ENCODE measurements around the gene INF2.

Gene INF2

DNA sequence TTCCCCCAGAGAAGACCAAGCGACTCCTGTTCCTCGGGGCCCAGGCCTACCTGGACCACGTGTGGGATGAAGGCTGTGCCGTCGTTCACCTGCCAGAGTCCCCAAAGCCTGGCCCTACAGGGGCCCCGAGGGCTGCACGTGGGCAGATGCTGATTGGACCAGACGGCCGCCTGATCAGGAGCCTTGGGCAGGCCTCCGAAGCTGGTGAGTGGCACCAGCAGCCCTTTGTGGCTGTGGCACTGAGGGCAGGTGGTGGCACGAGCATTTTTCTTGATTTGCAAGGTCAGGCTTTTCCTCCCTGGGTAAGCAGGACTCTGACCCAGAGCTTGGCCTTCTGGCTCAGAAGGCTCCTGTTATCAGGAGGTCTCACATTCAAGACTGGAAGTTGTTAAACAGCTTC, 66.2 kb downstream of the INF2 start:
- DNase-seq = no peak

DNA sequence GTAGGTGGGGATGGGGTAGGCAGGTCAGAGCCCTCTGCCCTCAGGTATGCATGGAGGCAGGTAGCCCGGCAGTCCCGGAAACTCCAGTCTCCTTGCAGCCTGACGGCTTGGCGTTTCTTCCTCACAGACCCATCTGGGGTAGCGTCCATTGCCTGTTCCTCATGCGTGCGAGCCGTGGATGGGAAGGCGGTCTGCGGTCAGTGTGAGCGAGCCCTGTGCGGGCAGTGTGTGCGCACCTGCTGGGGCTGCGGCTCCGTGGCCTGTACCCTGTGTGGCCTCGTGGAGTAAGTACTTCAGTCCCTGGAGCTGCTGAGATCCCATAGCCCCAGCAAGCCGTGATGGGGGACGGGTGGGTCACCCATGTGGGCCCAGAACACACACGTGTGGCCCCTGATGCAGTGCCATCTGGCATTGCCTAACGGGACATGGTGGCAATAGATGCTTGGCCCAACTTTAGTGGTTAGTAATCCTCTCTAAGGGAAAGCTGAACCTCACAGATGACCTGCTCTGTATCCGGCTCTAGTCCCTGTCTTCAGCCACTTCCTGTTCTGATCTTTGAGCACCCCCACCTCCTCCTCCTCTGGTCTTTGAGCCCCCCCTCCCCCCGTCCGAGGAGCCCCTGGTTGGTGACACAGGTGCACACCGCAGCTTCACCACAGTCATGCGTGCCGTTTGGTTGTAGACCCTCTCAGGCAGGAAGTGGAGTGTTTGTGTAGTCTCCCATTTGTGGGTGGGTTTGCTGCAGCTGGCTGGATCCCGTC, 67.2 kb downstream of the INF2 start:
- DNase-seq = no peak

DNA sequence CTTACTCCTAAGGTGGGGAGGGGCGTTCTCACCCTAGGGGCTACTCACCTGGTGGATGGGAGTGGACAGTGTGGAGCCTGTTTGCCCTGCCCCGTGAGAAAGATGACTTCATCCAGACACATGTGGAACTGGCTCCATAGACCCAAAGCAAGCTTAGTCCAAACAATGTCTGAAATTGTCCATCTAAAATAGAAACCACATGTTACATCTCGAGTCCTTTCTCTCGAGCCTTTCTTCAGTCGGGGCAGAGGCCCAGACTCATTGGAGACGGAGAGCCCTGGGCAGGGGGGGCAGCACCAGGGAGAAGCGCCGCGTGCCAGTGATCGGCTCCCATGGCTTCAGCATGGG, 67.8 kb downstream of the INF2 start:
- DNase-seq = no peak

DNA sequence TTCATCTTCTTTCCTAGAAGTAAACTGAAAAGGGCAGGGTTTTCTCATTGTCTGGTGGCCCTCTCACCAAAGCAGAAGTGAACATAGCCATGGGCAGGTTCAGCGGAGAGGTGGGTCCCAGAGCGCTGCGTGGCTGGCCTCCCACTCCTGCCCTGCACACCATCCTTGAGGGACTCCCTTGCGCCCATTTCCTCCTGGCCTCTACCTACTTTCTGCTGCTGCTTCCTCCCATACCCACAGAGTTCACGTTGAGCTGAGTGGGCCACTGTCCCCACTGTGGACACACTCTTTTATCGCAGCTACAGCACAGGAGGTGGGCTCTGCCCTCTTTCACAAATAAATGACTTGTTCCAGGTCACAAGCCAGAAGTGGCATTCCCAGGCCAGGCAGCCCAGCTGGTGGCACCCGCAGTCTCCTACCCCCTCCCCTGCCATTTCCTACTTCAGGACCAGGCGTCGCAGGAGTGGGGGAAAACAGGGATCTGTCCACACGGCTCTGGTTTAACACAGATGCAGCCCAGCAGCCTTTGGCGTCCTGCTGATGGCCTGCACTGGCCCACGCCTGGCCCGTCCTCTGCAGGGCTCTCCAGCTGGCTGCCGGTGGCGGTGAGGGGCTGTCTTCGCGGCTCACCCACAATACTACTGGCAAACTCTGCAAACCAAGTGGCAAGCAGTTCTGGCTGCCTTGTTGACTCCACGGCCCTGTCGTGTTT, 68.4 kb downstream of the INF2 start:
- DNase-seq = no peak

DNA sequence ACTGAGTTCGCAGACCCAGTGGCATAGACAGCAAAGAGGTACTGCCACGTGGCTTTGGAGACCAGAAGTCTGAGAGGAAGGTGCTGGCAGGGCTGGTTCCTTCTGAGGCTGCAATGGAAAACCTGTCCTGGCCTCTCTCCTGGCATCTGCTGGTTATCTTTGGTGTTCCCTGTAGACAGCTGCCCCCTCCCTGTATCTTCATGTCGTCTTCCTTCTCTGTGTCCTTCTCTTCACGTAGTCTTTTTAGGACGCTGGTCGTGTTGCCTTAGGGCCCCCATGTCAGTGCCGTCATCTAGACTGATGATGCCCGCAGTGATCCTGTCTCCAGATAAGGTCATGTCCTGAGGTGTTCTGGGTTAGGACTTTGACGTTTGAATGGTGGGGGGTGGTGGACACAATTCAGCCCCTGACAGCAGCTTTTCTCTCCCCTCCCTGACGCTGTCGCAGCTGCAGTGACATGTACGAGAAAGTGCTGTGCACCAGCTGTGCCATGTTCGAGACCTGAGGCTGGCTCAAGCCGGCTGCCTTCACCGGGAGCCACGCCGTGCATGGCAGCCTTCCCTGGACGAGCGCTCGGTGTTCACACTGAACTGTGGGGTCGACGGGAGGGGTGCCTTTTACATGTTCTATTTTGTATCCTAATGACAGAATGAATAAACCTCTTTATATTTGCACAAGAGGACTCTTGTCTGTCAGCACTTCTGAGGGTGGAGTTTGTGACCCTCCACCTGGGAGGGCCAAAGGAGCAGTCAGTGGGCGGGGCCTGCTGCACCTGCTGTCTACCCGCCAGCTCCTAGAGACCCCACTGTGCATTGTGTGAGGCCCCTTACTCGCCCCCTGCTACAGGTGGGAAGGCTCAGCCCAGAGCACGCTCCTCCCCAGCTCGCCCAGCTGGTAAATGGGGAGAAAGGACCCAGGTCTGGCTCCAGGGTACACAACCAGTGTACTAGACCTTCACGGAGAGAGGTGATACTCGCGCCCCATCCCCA, 69.9 kb downstream of the INF2 start:
- no peak for DNase-seq

DNA sequence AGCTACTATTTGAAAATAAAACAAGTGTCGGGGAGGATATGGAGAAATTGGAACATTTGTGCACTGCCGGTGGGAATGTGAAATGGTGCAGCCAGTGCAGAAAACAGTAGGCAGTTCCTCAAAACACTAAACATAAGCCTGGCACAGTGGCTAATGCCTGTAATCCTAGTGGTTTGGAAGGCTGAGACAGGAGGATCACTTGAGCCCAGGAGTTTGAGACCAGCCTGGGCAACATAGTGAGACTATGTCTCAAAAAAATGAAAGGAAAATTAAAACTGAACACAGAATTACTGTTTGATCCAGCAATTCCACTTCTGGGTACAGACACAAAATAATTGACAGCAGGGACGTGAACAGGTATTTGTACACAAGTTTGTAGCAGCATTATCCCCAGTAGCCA, 76.1 kb downstream of the INF2 start:
- DNase-seq = no peak

DNA sequence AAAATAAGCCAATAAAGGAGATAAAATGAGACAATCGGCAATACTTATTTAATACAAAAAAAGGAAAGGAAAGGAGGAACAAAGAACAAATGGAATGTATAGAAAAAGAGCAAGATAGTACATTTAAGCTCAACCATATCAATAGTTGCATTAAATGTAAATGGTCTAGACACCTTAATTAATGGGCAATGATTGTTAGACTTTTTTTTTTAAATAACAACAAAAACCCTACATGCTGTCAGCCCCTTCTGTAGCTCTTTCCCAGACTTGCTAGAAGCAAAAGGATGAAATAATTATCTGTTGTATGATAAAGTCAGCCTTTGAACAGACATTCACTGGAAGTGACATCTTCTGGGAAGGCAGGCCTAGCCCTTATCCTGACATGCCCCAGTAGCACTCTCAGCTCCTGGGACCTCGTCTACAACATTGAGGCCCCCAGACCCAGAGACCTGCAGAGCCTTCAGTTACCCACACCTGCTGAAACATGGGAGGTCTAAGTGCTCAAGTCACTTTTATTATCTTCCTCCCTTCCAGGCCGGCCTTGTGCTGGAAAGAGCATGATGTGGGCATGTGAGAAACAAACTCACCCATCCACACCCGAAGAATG, 76.9 kb downstream of the INF2 start:
- no peak for DNase-seq

DNA sequence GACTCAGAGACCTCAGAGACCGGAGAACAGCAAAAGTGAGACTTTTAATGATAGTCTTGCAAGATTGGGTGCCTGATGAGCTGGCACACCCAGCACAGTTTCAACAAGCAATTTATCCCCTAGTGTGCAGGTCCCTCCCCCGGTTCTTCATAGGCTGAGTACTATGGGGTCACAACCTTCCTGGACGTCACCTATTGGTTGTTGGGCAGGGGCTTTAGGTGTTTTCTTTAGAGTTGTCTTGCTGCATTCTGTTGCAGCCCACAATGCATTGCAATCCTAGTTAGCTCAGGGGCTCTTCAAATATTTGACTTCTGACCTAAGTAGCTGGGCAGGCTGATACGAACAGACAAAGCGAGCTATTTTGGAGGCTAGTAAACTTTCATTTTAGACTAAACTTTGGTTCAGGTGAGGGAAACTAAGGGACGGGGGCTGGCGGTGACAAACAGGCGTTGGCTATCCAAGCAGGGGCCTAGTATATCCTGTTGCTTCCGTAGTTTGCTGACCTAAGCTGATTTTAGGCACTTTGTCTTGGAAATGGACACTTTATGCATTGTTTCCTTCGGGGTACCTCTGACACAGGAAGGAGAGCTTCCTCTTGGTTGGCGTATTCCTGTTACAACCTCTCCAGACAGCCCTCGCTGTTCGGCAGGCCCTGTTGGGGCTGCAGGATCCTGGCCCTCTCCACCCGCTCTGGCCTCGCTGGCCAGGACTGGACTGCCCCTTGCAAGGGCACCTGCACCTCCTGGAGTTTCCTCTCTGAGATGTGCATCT, 77.6 kb downstream of the INF2 start:
- no peak for DNase-seq

DNA sequence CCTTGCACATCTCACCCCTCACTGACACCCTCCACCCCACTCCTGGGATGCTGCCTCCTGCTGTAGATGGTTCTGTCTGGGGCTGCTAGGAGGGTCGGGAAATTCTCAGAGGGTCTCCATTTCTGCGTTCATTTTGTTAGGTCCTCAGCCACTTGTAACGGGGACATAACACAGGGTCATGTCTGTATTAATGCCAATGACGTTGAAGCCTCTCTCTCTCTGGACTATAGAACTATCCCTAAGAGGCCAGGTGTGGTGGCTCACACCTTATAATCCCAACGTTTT, 78.2 kb downstream of the INF2 start:
- DNase-seq = no peak

DNA sequence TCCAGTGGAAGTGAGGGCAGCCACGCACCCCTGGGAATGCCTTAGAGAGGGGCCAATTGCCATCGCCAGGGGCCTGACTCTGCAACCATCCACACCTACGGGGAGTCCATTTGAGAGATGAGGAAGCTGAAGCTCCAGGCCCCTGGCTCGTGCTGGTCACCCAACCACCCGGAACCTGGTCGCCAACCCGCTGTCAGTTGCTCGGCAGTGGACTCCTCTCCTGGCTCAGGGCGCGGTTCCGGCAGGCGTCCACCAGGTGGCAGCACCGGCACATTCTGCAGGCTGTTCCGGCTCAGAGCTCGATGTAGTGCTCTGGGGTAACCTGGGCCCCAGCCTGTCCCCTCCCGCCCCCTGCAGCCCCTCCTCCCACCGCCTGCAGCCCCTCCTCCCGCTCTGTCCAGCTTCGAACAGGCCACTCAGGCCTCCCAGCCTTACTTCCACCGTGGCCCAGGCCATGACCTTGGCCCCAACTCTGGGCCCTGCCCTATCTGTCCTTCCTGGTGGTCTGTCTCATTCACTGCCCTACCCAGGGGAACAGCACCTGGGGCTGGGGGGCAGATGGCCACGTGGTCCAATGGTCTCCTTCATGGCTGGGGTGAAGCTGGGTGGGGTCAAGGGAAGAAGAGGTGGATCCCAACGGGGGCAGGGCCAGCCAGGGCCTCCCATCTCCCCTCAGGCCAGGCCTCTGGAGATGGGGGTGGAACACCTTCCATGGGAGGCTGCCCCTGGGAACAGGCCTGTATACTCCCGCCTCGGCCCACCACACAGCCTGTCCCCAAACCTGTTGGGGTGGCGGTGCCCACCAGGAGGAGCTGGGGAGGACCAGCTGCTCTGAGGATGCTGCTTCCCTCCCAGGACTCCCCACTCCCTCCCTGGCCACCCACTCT, 79.3 kb downstream of the INF2 start:
- peak; percentile 41 to 60 for DNase-seq

DNA sequence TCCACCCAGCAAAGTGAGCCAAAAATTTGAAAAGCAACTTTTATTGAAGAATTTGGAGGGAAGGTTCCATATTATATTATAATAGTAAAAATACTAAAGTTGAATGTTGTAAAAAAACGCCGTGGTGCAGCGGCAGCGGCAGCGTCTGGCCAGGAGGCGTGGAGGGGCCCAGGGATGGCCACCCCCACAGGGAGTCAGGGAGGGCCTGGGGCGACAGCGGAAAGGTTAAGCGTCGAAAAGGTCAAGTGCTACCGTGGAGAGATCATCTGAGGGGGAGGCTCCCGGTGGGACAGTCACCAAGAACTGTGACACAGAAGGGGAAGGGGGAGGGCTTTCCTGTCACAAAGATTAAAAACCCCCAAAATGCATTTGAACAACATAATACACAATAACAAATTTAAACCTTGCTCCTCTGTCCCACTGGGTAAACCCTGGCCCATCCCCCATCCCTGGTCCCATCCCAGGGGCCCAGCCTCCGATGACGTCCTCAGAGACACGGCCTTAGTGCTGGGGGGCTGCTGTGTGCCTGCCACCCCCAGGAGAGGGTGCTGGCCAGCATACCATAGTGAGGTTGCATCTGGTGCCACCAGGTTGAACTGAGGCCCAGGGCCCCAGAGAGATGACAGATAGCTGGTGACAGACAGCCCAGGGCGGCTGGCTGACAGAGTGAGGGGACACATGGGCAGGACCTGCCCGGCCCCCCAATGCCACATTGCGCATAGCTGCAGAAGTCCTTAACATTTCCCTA, 80.1 kb downstream of the INF2 start:
- no peak for DNase-seq

DNA sequence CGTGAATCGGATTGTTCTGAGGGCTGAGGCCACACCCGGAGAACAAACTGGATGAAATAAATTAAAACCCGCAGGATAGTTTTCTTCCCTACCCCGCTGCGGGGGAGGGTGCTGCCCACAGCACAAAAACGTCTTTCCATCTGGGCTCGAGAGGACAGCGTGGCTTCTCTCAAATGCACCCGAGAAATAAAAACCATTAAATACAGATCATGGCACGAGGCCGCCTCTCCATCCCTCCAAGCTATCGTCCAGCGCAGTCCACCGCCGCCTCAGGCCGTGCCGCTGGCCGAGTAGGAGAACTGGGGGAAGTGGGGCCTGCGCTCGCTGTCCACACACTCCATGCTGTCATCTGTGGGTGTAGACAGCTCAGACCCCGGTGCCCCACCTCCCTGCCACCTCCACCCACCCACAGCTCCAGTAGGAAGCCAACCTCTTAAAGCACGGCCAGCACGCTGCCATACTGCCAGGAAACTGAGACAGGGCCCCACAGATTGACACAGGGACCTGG, 80.7 kb downstream of the INF2 start:
- DNase-seq = no peak

DNA sequence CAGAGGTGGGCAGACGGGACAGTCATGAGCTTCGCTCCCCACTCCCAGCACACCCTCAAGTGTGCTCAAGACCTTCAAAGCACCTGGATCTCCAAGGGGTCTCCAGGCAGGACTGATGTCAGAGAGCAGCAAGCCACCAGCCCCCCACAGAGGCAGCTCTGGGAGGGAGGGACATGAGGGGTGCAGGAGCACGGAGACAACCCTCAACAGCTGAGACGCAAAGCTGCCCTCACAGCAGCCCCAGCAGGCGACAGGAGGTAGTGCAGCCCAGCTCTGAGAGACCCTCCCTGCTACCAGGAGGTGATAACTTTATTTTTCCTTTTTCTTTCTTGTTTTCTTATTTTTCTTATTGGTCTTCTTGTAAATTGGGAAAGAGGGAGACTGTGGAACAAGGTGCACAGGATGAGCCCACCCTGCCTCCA, 81.4 kb downstream of the INF2 start:
- DNase-seq = no peak

DNA sequence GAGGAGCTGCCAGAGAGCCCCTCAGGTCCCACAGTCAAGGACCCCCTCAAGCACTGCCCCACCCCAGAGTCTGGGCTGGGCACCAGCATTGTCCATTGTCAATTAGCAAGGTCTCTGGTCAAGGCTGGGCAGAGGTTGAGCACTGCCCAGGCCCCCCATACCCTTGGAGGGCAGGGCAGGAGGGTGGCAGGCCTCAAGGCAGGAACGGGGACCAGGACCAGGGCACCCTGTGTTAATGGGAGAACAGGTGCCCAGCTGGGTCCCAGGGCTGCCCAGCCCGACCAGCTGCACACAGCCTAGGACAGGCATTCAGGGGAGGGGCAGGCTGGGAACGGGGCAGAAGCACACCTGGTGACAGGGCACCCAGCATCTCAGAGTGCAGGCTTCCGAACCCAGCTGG, 82.0 kb downstream of the INF2 start:
- no peak for DNase-seq

Measured in SW 1271 (cell line).